GM18507 (cell line): Measurements from ENCODE around the gene SLC16A14.
"Not testable (repeated sequence)": the region's sequence is repeated elsewhere in the genome, so short reads cannot be mapped to it uniquely, and the experiment has no call there.

Experiments
- DNase-seq: peaks from one replicate; pipeline ENCODE4 v3.0.0; 2011; ENCODE audit warnings: low read depth; ENCODE audit not compliant: insufficient read length; ENCODE audit errors: extremely low spot score
- FAIRE-seq: peaks from 2 replicates; lab custom pipeline; 2011; peaks lifted over from hg19 to GRCh38; lab: Jason Lieb, UNC

SLC16A14 gene, protein sequence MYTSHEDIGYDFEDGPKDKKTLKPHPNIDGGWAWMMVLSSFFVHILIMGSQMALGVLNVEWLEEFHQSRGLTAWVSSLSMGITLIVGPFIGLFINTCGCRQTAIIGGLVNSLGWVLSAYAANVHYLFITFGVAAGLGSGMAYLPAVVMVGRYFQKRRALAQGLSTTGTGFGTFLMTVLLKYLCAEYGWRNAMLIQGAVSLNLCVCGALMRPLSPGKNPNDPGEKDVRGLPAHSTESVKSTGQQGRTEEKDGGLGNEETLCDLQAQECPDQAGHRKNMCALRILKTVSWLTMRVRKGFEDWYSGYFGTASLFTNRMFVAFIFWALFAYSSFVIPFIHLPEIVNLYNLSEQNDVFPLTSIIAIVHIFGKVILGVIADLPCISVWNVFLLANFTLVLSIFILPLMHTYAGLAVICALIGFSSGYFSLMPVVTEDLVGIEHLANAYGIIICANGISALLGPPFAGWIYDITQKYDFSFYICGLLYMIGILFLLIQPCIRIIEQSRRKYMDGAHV

DNA sequence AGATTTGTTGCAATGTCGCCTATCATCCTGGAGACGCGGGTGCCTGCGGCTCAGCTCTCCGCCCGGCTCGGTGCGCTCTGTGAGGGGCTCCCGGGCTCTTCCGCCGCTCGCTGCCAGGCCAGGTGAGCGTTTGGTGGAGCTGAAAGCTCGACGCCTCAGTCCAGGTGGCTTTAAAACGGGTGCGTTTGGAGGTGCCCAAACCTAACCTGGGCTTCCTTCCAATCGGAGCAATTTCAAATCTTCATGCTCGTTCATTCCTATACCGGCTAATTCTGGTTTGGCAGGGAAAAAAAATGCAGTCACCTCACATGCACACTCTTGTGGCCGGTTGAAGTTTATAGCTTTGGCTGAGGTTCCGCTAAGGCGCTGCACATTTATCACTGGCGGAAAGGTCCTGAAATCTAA, at the start of gene SLC16A14:
TSS of gene SLC16A14 (minus strand) at position 274 of the 405 bp plus-strand sequence. CDS start 9,572 bp downstream, outside the sequence.
- FAIRE-seq (peak; percentile 51), DNase-seq (peak; percentile 2)

- FAIRE-seq: no peak
- DNase-seq: no peak
These were observed 38.0 kb upstream of the SLC16A14 start for GRCh38 chr2:230106771-230107170.

GRCh38 chr2:230101967-230102366, 33.2 kb upstream of the SLC16A14 start:
- not testable (repeated sequence) for FAIRE-seq

GRCh38 chr2:230097841-230098240, 29.1 kb upstream of the SLC16A14 start:
- DNase-seq: no peak
- no peak for FAIRE-seq

More at GRCh38 chr2:230101967-230102366, 33.2 kb upstream of the SLC16A14 start:
- not testable (repeated sequence) for DNase-seq

DNA sequence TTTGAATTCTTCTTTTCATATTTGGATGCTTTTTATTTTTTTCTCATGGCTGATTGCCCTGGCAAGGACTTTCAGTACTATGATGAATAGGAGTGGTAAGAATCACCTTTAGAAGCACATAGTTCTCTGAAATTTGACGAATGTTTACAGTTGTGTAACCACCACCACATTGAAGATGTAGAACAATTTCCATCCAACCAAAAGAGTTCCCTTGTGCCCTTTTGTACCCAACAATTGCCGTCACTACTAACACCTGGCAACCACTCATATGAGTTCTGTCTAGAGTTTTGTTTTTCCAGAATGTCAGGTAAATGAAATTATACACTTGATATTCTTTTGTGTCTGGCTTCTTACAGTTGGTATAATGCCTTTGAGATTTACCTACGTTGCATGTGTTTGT, 28.7 kb upstream of the SLC16A14 start:
- DNase-seq: no peak
- no peak for FAIRE-seq

- FAIRE-seq (no peak), DNase-seq (no peak)
These were observed 22.2 kb upstream of the SLC16A14 start for GRCh38 chr2:230090967-230091366.

- FAIRE-seq: no peak
- no peak for DNase-seq
These were observed 16.5 kb upstream of the SLC16A14 start for GRCh38 chr2:230085201-230085600.

DNA sequence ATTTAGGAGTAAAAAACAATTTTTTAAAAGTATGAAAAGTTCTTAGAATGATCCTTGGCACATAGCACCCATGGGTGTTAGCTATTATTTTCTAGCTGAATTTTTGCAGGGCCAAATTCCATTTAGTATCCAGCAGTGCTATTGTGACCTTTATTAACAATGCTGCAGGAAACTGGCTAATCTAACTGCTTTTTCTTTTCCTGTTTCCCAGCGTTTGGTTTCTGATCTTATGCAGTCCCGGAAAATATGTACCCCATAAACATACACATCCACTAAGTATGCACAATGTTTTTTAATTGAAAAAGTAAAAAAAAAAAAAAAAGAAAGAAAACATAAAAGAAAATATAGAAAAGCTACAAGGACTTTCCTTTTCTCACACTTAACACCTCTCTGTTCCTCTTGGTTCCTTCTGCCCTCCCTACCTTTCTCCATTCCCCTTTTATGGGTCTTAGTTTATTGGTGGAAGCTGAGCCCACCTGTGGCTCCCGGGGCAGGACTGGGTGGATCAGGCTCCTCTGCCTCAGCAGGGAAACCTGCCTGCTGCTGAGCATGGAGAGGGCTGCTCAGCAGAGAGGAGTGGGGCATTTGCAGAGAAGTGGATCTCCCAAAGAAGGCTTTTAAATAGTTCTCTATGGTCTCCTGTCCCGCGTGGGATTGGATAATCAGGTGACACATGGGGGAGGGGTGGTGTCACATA, 9.3 kb upstream of the SLC16A14 start:
- DNase-seq: no peak
- no peak for FAIRE-seq

- no peak for FAIRE-seq
- no peak for DNase-seq
These were observed 8.1 kb upstream of the SLC16A14 start for GRCh38 chr2:230076819-230077218.

GRCh38 chr2:230075988-230076631, 7.4 kb upstream of the SLC16A14 start:
- FAIRE-seq: no peak
- DNase-seq: no peak

DNA sequence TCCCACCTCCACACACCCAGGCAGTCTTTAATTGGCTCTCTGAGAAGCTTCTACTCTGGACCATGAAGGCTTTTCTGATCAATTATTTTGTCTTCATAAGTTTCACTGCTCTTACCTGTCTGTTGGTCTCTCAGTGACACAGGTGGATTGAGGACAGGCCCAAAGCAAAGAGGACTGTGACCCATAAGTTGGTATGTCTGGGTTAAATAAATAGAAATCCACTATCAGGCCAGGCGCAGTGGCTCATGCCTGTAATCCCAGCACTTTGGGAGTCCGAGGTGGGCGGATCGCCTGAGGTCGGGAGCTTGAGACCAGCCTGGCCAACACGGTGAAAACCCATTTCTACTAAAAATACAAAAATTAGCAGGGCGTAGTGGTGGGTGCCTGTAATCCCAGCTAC, 2.7 kb upstream of the SLC16A14 start:
- FAIRE-seq (no peak), DNase-seq (no peak)

DNA sequence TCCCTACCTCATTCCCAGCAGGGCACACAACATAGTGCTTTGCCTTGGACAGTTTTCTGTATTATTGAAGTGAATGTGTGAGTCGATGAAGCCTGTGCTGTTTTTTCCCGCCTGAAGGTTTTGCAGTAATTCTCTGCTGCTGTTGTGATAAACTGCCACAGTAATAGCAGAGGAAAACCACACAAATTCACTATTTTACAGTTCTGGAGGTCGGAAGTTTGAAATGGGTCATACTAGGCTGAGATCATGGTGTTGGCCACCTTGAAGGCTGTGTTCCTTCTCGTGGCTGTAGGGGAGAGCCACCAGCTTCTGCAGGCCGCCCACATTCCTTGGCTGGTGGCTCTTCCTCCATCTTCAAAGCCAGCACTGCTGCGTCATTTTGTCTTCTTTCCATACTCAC, 678 bp upstream of the SLC16A14 start:
- DNase-seq (no peak), FAIRE-seq (no peak)

GRCh38 chr2:230068016-230068650, 591 bp downstream of the SLC16A14 start:
- DNase-seq (peak; percentile 14), FAIRE-seq (no peak)

DNA sequence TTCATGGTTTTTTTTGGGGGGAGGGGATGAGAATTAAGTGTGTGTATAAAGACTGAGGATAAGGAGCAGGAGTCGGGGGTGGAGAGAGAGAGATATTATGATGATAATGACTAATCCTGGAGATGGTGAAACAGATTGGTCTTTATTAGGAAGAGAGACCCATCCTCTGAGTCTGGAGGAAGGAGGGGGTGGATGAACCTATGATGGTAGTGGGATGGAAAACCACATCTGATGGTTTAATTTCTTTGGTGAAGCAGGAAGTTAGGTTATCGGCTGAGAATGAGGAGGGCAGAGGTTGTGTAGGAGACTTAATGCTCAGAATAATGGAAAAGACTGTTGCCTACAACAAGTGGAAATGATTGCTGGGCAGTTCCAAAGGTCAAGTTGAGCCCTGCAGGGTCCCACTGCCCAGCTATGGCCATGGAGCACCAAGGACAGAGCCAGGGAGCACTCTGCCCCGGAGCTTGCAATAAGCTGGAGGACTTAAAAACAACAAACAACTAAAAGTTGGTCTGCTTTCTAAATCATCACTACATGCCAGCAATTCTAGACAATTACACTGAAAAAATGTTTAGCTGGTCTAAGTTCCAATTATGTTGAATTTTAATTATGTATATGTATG, 7.9 kb downstream of the SLC16A14 start:
- no peak for DNase-seq
- FAIRE-seq: no peak

DNA sequence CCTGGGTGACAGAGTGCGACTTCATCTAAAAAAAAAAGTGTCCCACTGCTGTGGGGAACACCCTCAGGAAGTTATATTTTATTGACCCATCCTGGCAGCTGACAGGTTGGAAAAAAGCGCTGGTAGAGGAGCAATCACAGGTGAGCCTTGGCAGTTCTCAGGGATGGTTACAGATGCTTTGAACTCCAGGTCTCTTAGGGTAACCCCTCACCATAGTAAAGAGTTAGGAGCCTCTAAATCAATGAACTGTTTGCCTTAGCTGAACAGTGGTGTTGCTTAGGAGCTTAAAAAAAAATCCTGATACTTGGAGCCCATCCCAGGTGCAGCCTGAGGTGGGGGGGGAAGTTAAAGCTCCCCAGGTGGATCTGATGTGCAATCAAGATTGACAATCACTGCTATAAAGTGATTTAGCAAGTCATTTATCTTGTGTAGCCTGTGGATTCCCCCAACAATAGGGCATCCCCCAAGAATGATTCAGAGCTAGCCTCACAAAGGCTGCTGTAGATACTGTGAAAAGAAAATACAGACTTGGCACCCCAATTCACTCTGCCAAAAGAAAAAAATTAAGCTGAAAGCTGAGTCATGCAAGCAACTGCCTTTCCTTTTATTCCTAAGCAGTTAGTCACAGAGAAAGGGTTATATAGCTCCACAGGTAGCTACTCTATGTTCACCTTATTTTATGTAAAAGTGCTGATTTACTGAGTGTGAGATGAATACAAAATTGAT, 14.8 kb downstream of the SLC16A14 start:
- no peak for FAIRE-seq
- DNase-seq: no peak

DNA sequence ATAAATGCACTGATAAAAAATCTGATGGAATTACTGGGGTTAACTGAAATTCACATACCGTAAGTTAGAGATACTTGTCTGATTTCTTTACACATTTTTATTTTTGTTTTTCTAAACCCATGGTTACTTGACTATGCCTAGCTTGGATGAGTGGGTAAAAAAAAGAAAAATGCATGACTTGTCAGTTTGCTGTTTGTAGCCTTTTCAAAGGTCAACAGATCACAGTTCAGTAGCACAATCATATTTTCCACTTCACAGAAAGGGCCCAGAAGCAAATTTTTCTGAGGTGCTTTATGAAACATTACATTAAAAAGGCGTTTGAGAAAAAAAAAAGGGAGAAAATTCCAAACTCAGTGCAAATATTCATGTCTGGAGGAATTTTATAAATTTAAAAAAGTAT, 16.4 kb downstream of the SLC16A14 start:
- no peak for FAIRE-seq
- no peak for DNase-seq

- DNase-seq (no peak), FAIRE-seq (no peak)
These were observed 18.6 kb downstream of the SLC16A14 start for GRCh38 chr2:230050136-230050535.

DNA sequence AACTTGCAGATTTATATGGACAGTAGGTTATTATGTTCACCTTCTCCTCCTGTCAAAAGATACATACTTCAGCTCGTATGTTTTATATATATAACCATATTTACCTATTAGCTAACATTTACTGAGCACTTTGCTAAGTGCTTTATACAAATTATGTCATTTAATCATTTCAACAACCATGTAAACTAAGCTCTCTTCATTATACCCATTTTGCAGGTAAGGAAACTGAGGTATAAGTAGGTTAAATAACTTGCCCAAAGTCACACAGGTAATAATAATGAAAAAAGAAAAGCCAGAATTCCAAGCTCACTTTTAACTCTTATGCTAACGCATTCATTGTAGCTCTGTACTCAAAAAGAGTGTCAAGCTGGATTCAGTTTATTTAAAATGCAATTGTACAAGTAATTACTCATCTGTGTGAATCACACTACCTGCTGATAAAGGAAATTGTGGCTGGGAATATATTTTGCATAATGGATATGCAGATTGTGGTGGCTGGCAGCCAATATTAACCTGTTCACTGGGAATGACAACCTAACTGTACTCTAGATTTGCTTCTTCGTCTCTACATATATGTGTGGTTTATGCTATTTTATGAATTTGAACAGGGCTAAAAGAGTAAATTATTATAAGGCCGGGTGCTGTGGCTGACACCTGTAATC, 20.6 kb downstream of the SLC16A14 start:
- FAIRE-seq: no peak
- no peak for DNase-seq
